HAP-1 (cell line): ENCODE results near the gene ZNF841.
"Not testable (repeated sequence)": the region's sequence is repeated elsewhere in the genome, so short reads cannot be mapped to it uniquely, and the experiment has no call there.

ENCODE experiments used
- DNase-seq, 2 experiments: peaks; one replicate each; pipeline ENCODE4 v3.0.0-alpha.2; 2016 to 2020; ENCODE audit warnings: low spot score in 2 of 2
- H3K27me3 ChIP-seq: fragments of 250-450 bp; sonication (Bioruptor Pico); 2 replicates; pipeline ENCODE4 v1.5.1; 2020; ENCODE audit warnings: low read depth, mild to moderate bottlenecking, moderate library complexity
- H3K36me3 ChIP-seq: fragments of 250-450 bp; sonication (Bioruptor Pico); replicated peaks from 2 replicates; pipeline ENCODE4 v1.5.1; 2020; ENCODE audit warnings: mild to moderate bottlenecking
- H3K4me1 ChIP-seq: fragments of 250-450 bp; sonication (Bioruptor Pico); 2 replicates; pipeline ENCODE4 v1.5.1; 2020; ENCODE audit warnings: mild to moderate bottlenecking
- H3K4me3 ChIP-seq: fragments of 250-450 bp; sonication (Bioruptor Pico); 2 replicates; pipeline ENCODE4 v1.5.1; 2020; ENCODE audit warnings: mild to moderate bottlenecking, moderate library complexity
- H3K9me3 ChIP-seq: fragments of 250-450 bp; sonication (Bioruptor Pico); 2 replicates; pipeline ENCODE4 v1.5.1; 2020; ENCODE audit warnings: mild to moderate bottlenecking, moderate library complexity
- in situ Hi-C: fragments of 300-500 bp; cut with MboI; formaldehyde crosslinking; loops from 3 replicates; pipeline ENCODE4 v1.14.3; 2020; ENCODE audit warnings: low sequenced_read_pairs, inconsistent platforms, mixed read lengths

Gene ZNF841

DNA sequence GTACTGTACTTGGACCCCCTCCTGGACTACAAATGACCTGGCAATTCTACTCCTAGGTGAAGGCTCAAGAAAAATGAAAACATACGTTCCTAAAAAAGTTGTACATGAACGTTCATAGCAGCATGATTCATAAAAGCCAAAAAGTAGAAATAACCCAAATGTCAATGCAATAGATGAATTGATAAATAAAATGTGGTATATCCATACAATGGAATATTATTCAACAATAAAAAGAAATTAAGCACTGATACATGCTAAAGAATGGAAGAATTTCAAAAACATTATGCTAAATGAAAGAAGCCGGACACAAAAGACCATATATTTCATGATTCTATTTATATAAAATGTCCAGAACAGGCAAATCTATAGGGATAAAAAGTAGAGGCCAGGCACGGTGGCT, 56.4 kb downstream of the ZNF841 start:
- no peak for DNase-seq
- Histone ChIP-seq H3K36me3 (peaks cover 42% of the 10 kb centered on the region), H3K4me3 (no peak overlapping the region), H3K9me3 (peaks cover 18% of the 10 kb centered on the region), H3K27me3 (no peaks in the 10 kb centered on the region), H3K4me1 (no peaks in the 10 kb centered on the region)
- in situ Hi-C loops: no loop called here

DNA sequence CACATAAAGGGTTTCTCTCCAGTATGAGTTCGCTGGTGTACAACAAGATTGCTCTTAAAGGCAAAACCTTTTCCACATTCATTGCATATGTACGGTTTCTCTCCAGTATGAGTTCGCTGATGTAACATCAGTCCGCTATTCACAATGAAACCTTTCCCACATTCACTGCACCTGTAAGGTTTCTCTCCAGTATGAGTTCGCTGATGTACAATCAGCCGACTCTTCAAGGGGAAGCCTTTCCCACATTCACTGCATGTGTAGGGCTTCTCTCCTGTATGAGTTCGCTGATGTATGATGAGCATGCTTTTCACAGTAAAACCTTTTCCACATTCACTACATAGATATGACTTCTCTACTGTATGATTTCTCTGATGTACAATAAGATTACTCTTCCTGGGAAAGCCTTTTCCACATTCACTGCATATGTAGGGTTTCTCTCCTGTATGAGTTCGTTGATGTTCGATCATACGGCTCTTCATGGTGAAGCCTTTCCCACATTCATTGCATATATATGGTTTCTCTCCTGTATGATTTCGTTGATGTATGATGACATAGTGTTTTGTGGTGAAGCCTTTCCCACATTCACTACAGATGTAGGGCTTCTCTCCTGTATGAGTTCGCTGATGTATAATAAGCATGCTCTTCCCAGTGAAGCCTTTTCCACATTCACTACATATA, 61.4 kb downstream of the ZNF841 start:
- H3K9me3 ChIP-seq: peaks cover 23% of the 10 kb centered on the region

GRCh38 chr19:52028780-52029123, 66.8 kb downstream of the ZNF841 start:
- H3K27me3 ChIP-seq: no peaks in the 10 kb centered on the region
- peak overlapping the region; percentile 89 for H3K4me3 ChIP-seq
- peaks cover 3% of the 10 kb centered on the region; the same call in 1 of the 2 replicates for H3K4me1 ChIP-seq
- peak in 1 of 2 experiments; percentile 8 for DNase-seq
- H3K9me3 ChIP-seq: peaks cover 5% of the 10 kb centered on the region
- H3K36me3 ChIP-seq: peaks cover 31% of the 10 kb centered on the region
- in situ Hi-C loops: no loop called here

More for the DNA sequence above, 61.4 kb downstream of the ZNF841 start:
- no peaks in the 10 kb centered on the region for H3K4me1 ChIP-seq
- peaks cover 43% of the 10 kb centered on the region for H3K36me3 ChIP-seq
- in situ Hi-C loops: no loop called here
- no peak for DNase-seq
- no peaks in the 10 kb centered on the region for H3K27me3 ChIP-seq
- H3K4me3 ChIP-seq: no peak overlapping the region

GRCh38 chr19:52028027-52028779, 67.4 kb downstream of the ZNF841 start, which contains the start of gene ZNF614:
TSS of gene ZNF614 (minus strand) at chr19:52028379. CDS start at chr19:52025745, 2,634 bp downstream.
- peak; percentile 71 to 85 for DNase-seq
- in situ Hi-C loops: no loop called here
- H3K9me3 ChIP-seq: peaks cover 4% of the 10 kb centered on the region
- H3K4me3 ChIP-seq: peak within 1 kb of the TSS; percentile 89
- peaks cover 36% of the 10 kb centered on the region for H3K36me3 ChIP-seq
- no peaks in the 10 kb centered on the region for H3K27me3 ChIP-seq
- peaks cover 3% of the 10 kb centered on the region; the same call in 1 of the 2 replicates for H3K4me1 ChIP-seq

GRCh38 chr19:52026255-52026990, 69.1 kb downstream of the ZNF841 start:
- DNase-seq, in situ Hi-C loops, H3K4me3 ChIP-seq, H3K9me3 ChIP-seq, H3K4me1 ChIP-seq, H3K27me3 ChIP-seq: not testable (repeated sequence)
- peaks cover 38% of the 10 kb centered on the region for H3K36me3 ChIP-seq

DNA sequence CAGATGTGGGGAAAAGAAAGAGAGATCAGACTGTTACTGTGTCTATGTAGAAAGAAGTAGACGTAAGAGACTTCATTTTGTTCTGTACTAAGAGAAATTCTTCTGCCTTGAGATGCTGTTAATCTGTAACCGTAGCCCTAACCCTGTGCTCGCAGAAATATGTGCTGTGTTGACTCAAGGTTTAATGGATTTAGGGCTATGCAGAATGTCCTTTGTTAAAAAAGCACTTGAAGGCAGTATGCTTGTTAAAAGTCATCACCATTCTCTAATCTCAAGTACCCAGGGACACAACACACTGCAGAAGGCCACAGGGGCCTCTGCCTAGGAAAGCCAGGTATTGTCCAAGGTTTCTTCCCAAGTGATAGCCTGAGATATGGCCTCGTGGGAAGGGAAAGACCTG, 71.1 kb downstream of the ZNF841 start:
- H3K27me3 ChIP-seq, DNase-seq, H3K4me3 ChIP-seq, in situ Hi-C loops, H3K4me1 ChIP-seq, H3K9me3 ChIP-seq: not testable (repeated sequence)
- H3K36me3 ChIP-seq: peaks cover 52% of the 10 kb centered on the region

GRCh38 chr19:52022193-52022592, 73.4 kb downstream of the ZNF841 start:
- peaks cover 72% of the 10 kb centered on the region for H3K36me3 ChIP-seq
- H3K4me1 ChIP-seq: no peaks in the 10 kb centered on the region
- H3K9me3 ChIP-seq: peaks cover 6% of the 10 kb centered on the region
- DNase-seq: no peak
- H3K27me3 ChIP-seq: no peaks in the 10 kb centered on the region
- no peak overlapping the region for H3K4me3 ChIP-seq
- in situ Hi-C loops: no loop called here

- in situ Hi-C loops: no loop called here
These were observed 75.1 kb downstream of the ZNF841 start for GRCh38 chr19:52020506-52020905.

More at GRCh38 chr19:52020506-52020905, 75.1 kb downstream of the ZNF841 start:
- no peak for DNase-seq
- no peaks in the 10 kb centered on the region for H3K4me1 ChIP-seq
- H3K27me3 ChIP-seq: no peaks in the 10 kb centered on the region
- H3K36me3 ChIP-seq: peaks cover 83% of the 10 kb centered on the region
- peaks cover 6% of the 10 kb centered on the region for H3K9me3 ChIP-seq
- no peak overlapping the region for H3K4me3 ChIP-seq
